IMR-90 (cell line): ENCODE measurements around the gene TNFRSF13B. TPM values are rescaled to one million over a fixed set of nuclear protein-coding genes. Genes with fewer than 3 reads are reported as not detected.

Experiments used
- ATAC-seq: fragments of 200-7000 bp; cut with Tn5 transposase; 2 replicates; pipeline ENCODE4 v1.9.1; 2020; ENCODE audit warnings: low read depth, mild to moderate bottlenecking, moderate library complexity
- BruUV-seq: library from RNA; stranded (reverse); fragments of 400-500 nt; replicated peaks from 2 replicates; lab custom pipeline; 2021; lab: Mats Ljungman, UMichigan
- CTCF ChIA-PET: fragments of 300-600 bp; formaldehyde crosslinking; extraction: SDS; loops from one replicate; lab custom pipeline; 2021; ENCODE audit warnings: antibody characterized with exemption; lab: Yijun Ruan, JAX
- POLR2A ChIA-PET: fragments of 300-600 bp; sonication (Branson Sonifier 250); formaldehyde crosslinking; loops from one replicate; lab custom pipeline; 2022; ENCODE audit warnings: antibody characterized with exemption; ENCODE audit not compliant: unreplicated experiment; lab: Charles Lee
- DNase-seq: peaks from one replicate; pipeline ENCODE4 v3.0.0; 2013
- H2AFZ ChIP-seq: replicated peaks from 2 replicates; pipeline ENCODE3; 2013; ENCODE audit warnings: low read length, mild to moderate bottlenecking; ENCODE audit not compliant: poor library complexity
- H2AK5ac ChIP-seq: 2 replicates; pipeline ENCODE4 v1.6.1; 2013; ENCODE audit warnings: low read depth, low read length, inconsistent platforms
- H2AK9ac ChIP-seq: replicated peaks from 2 replicates; pipeline ENCODE3; 2013; ENCODE audit warnings: mild to moderate bottlenecking, low read depth, low read length, moderate library complexity; ENCODE audit not compliant: poor library complexity
- H2BK120ac ChIP-seq: 2 replicates; pipeline ENCODE4 v1.6.1; 2013; ENCODE audit warnings: low read depth, low read length, inconsistent platforms
- H2BK15ac ChIP-seq: 3 replicates; pipeline ENCODE4 v1.6.1; 2013; ENCODE audit warnings: low read depth, low read length, inconsistent platforms
- H2BK20ac ChIP-seq: 2 replicates; pipeline ENCODE4 v1.6.1; 2013; ENCODE audit warnings: low read depth, mild to moderate bottlenecking, inconsistent platforms, low read length, moderate library complexity
- H2BK5ac ChIP-seq: 2 replicates; pipeline ENCODE4 v1.6.1; 2013; ENCODE audit warnings: mild to moderate bottlenecking, low read depth, low read length, inconsistent platforms; ENCODE audit not compliant: poor library complexity, severe bottlenecking
- H3K14ac ChIP-seq: replicated peaks from 2 replicates; pipeline ENCODE4 v1.6.1; 2013; ENCODE audit warnings: low read depth, low read length, inconsistent platforms
- H3K18ac ChIP-seq: 2 replicates; pipeline ENCODE4 v1.6.1; 2013; ENCODE audit warnings: low read depth, low read length, control low read depth
- H3K23ac ChIP-seq: 2 replicates; pipeline ENCODE4 v1.6.1; 2013; ENCODE audit warnings: low read depth, low read length, inconsistent platforms
- H3K27ac ChIP-seq: 2 replicates; pipeline ENCODE4 v1.5.1; 2013; ENCODE audit warnings: mild to moderate bottlenecking, control low read depth, low read length; ENCODE audit not compliant: insufficient read depth
- H3K27me3 ChIP-seq: 2 replicates; pipeline ENCODE4 v1.6.1; 2013; ENCODE audit warnings: low read length; ENCODE audit not compliant: control insufficient read depth, insufficient read depth
- H3K36me3 ChIP-seq: 2 replicates; pipeline ENCODE4 v1.6.1; 2013; ENCODE audit warnings: low read length, mixed read lengths; ENCODE audit not compliant: control insufficient read depth, insufficient read depth
- H3K4ac ChIP-seq: 2 replicates; pipeline ENCODE4 v1.6.1; 2013; ENCODE audit warnings: low read depth, low read length, inconsistent platforms
- H3K4me1 ChIP-seq: 2 replicates; pipeline ENCODE4 v1.6.1; 2013; ENCODE audit warnings: low read length, mixed read lengths; ENCODE audit not compliant: control insufficient read depth, insufficient read depth
- H3K4me2 ChIP-seq: 2 replicates; pipeline ENCODE4 v1.6.1; 2013; ENCODE audit warnings: low read depth, mild to moderate bottlenecking, control low read depth, low read length, moderate library complexity
- H3K4me3 ChIP-seq: 2 replicates; pipeline ENCODE4 v1.5.1; 2013; ENCODE audit warnings: low read depth, mild to moderate bottlenecking, control low read depth, low read length, moderate library complexity; ENCODE audit not compliant: insufficient read depth
- H3K56ac ChIP-seq: 2 replicates; pipeline ENCODE4 v1.6.1; 2013; ENCODE audit warnings: low read length, inconsistent platforms; ENCODE audit not compliant: insufficient read depth; ENCODE audit errors: extremely low read depth
- H3K79me1 ChIP-seq, 2 experiments: 2 replicates each; pipeline ENCODE4 v1.6.1; 2013; ENCODE audit warnings: low read length in 2 of 2, inconsistent platforms in 1 of 2, low read depth in 1 of 2
- H3K9ac ChIP-seq: 2 replicates; pipeline ENCODE4 v1.6.1; 2013; ENCODE audit warnings: low read depth, low read length, control low read depth
- H3K9me1 ChIP-seq: 2 replicates; pipeline ENCODE4 v1.6.1; 2013; ENCODE audit warnings: low read length, inconsistent platforms; ENCODE audit not compliant: insufficient read depth
- H3K9me3 ChIP-seq: 2 replicates; pipeline ENCODE4 v1.6.1; 2013; ENCODE audit warnings: low read length; ENCODE audit not compliant: control insufficient read depth, insufficient read depth
- H4K20me1 ChIP-seq: 2 replicates; pipeline ENCODE4 v1.6.1; 2013; ENCODE audit warnings: low read length, inconsistent platforms; ENCODE audit not compliant: insufficient read depth
- H4K5ac ChIP-seq: 2 replicates; pipeline ENCODE4 v1.6.1; 2013; ENCODE audit warnings: mild to moderate bottlenecking, low read depth, low read length, control low read depth
- H4K8ac ChIP-seq, 2 experiments: 2 replicates each; pipeline ENCODE4 v1.6.1; 2013; ENCODE audit warnings: low read depth in 2 of 2, low read length in 2 of 2, control low read depth in 1 of 2, inconsistent platforms in 1 of 2
- H4K91ac ChIP-seq: 2 replicates; pipeline ENCODE4 v1.6.1; 2013; ENCODE audit warnings: low read depth, low read length, inconsistent platforms; ENCODE audit not compliant: insufficient read depth
- BHLHE40 ChIP-seq: fragments of 150-350 bp; IDR thresholded peaks from 2 replicates; pipeline ENCODE4 v1.6.1; 2016; ENCODE audit warnings: mild to moderate bottlenecking, low read depth, low read length
- CEBPB ChIP-seq: IDR thresholded peaks from 2 replicates; pipeline ENCODE4 v1.6.1; 2012; ENCODE audit warnings: low read depth, low read length, improper control_type of control experiment
- CHD1 ChIP-seq: IDR thresholded peaks from 2 replicates; pipeline ENCODE4 v1.6.1; 2012; ENCODE audit warnings: low read depth, low read length, improper control_type of control experiment
- FOS ChIP-seq: fragments of 150-350 bp; IDR thresholded peaks from 2 replicates; pipeline ENCODE4 v1.6.1; 2016; ENCODE audit warnings: low read depth, low read length
- MAFK ChIP-seq: IDR thresholded peaks from 2 replicates; pipeline ENCODE4 v1.6.1; 2012; ENCODE audit warnings: low read depth, low read length, improper control_type of control experiment
- MAZ ChIP-seq: IDR thresholded peaks from 2 replicates; pipeline ENCODE4 v1.6.1; 2012; ENCODE audit warnings: low read depth, mild to moderate bottlenecking, low read length, improper control_type of control experiment, moderate library complexity, borderline replicate concordance
- MXI1 ChIP-seq: IDR thresholded peaks from 2 replicates; pipeline ENCODE4 v1.6.1; 2012; ENCODE audit warnings: low read depth, mild to moderate bottlenecking, low read length, moderate library complexity, borderline replicate concordance
- NFE2L2 ChIP-seq: fragments of 150-350 bp; IDR thresholded peaks from 2 replicates; pipeline ENCODE4 v1.6.1; 2016; ENCODE audit warnings: low read depth, mild to moderate bottlenecking, low read length
- POLR2A ChIP-seq: IDR thresholded peaks from 2 replicates; pipeline ENCODE4 v1.6.1; 2012; ENCODE audit warnings: mild to moderate bottlenecking, low read depth, low read length
- RAD21 ChIP-seq: IDR thresholded peaks from 2 replicates; pipeline ENCODE4 v1.6.1; 2012; ENCODE audit warnings: low read length, improper control_type of control experiment
- RCOR1 ChIP-seq: IDR thresholded peaks from 2 replicates; pipeline ENCODE4 v1.6.1; 2012; ENCODE audit warnings: mild to moderate bottlenecking, low read length, improper control_type of control experiment; ENCODE audit not compliant: insufficient replicate concordance
- RFX5 ChIP-seq: IDR thresholded peaks from 2 replicates; pipeline ENCODE4 v1.8.0; 2012; ENCODE audit warnings: low read depth, mild to moderate bottlenecking, low read length, moderate library complexity
- SMC3 ChIP-seq: fragments of 150-350 bp; IDR thresholded peaks from 2 replicates; pipeline ENCODE4 v1.6.1; 2016; ENCODE audit warnings: low read depth, mild to moderate bottlenecking, antibody characterized with exemption, low read length, moderate library complexity
- WGBS, 2 experiments: methylation state at CpG; one replicate each; pipeline versions ENCODE4 v1.1.5 to v1.1.7; 2013; ENCODE audit warnings: missing lambda C conversion rate in 2 of 2; ENCODE audit not compliant: insufficient read length in 1 of 2; ENCODE audit errors: extremely low coverage in 2 of 2; 5-methylcytosine and 5-hydroxymethylcytosine counted together
- dilution Hi-C: fragments of 300-500 bp; cut with HindIII; formaldehyde crosslinking; loops from one replicate; pipeline ENCODE4 v1.14.3; 2018; ENCODE audit warnings: low sequenced_read_pairs; ENCODE audit not compliant: unreplicated experiment
- in situ Hi-C: fragments of 300-500 bp; cut with MboI; formaldehyde crosslinking; loops from 3 replicates; pipeline ENCODE4 v1.14.3; 2019; ENCODE audit warnings: low sequenced_read_pairs, inconsistent platforms, mixed read lengths
- intact Hi-C: fragments of 100-400 bp; cut with micrococcal nuclease; formaldehyde crosslinking; loops from 2 replicates; pipeline ENCODE4 v1.10.0; 2022
- polyA plus RNA-seq, 3 experiments: library from polyadenylated mRNA; depleted of rRNA; stranded (reverse); fragments of >200 nt; gene quantifications; 2 replicates each; pipeline ENCODE4 v1.2.3, GENCODE V29; 2012; ENCODE audit warnings: low replicate concordance in 1 of 3
- total RNA-seq: library from RNA; depleted of rRNA; stranded (reverse); fragments of >200 nt; gene quantifications from 2 replicates; pipeline ENCODE4 v1.2.3, GENCODE V29; 2012
- TF ChIP-seq, protein P1 (sequence below): fragments of 150-350 bp; IDR thresholded peaks from 2 replicates; pipeline ENCODE4 v1.6.1; 2016; ENCODE audit warnings: low read depth, mild to moderate bottlenecking, low read length, moderate library complexity, borderline replicate concordance
- TF ChIP-seq, protein P2 (sequence below): conservative IDR thresholded peaks from 2 replicates; pipeline ENCODE4 v1.5.1; 2012; ENCODE audit warnings: mild to moderate bottlenecking, low read depth, low read length, improper control_type of control experiment
- TF ChIP-seq, protein P3 (sequence below): fragments of 150-350 bp; IDR thresholded peaks from 2 replicates; pipeline ENCODE4 v1.6.1; 2017; ENCODE audit warnings: mild to moderate bottlenecking, antibody characterized with exemption, low read length, low read depth

The TNFRSF13B gene
- total and polyA plus RNA-seq, 2 of the 4 experiments (the other 2 are of a cell fraction): not detected

DNA sequence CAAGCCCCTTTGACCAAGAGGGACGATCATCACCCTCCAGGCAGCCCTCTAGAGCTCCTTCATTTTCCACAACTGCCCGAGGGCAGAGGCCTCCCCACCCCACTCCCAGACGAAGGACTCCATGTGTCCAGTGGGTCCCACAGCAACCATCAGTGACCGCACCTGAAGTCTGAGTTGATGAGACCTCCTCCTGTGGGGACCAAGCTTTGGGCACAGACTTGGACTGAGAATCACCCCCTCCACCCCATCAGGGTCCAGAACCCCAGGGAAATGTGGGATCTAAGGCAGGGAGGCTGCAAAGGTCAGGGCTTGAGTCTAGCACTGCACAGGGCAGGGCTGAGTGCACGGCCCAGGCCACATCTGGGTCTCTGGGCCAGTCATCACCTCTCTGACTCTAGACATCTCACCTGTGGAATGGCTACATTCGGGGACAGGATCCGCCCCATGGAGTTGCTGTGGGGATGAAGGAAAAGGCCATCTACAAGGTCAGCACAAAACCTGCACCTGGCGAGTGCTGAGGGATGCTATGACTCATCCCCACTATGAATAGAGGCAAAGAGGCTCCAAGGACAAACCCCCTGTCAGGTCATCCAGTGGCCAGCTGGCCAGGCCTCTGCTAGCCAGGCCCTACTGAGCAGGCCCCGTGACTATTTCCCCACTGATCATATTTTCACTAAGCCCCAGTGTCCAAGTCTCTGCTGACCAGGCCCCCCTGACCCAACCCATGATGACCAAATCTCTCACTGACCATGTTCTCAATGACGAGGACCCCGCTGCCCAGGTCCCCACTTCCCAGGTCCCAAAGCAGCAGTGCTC lies 38.4 kb downstream of the TNFRSF13B start:
- no peaks in the 10 kb centered on the region for H3K9me3 ChIP-seq
- no peak overlapping the region for H2AK5ac ChIP-seq
- H2AK9ac ChIP-seq: no peak overlapping the region
- H3K4me3 ChIP-seq: no peak overlapping the region
- in situ Hi-C loops: no loop called here
- DNase-seq: no peak
- H3K4me1 ChIP-seq: no peaks in the 10 kb centered on the region
- dilution Hi-C loops: no loop called here
- H3K9ac ChIP-seq: no peak overlapping the region
- H3K36me3 ChIP-seq: no peaks in the 10 kb centered on the region
- no peak overlapping the region for H4K91ac ChIP-seq
- no peak overlapping the region for H3K27ac ChIP-seq
- H3K56ac ChIP-seq: no peak overlapping the region
- H4K20me1 ChIP-seq: no peaks in the 10 kb centered on the region
- H3K79me1 ChIP-seq: no peaks in the 10 kb centered on the region
- 80% methylated on average over 2 of the region's 11 CpGs; no CpG with 5 or more reads in 1 of the 2 experiments for WGBS, 2 experiments
- H2BK15ac ChIP-seq: no peak overlapping the region
- TF ChIP-seq RFX5 (no peak), CHD1 (no peak), FOS (no peak), MXI1 (no peak), RAD21 (no peak), MAZ (no peak), RCOR1 (no peak), MAFK (no peak), CEBPB (no peak), NFE2L2 (no peak), BHLHE40 (no peak), SMC3 (no peak), POLR2A (no peak)
- TF ChIP-seq, protein P1, sequence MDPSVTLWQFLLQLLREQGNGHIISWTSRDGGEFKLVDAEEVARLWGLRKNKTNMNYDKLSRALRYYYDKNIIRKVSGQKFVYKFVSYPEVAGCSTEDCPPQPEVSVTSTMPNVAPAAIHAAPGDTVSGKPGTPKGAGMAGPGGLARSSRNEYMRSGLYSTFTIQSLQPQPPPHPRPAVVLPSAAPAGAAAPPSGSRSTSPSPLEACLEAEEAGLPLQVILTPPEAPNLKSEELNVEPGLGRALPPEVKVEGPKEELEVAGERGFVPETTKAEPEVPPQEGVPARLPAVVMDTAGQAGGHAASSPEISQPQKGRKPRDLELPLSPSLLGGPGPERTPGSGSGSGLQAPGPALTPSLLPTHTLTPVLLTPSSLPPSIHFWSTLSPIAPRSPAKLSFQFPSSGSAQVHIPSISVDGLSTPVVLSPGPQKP: no peak
- TF ChIP-seq, protein P2, sequence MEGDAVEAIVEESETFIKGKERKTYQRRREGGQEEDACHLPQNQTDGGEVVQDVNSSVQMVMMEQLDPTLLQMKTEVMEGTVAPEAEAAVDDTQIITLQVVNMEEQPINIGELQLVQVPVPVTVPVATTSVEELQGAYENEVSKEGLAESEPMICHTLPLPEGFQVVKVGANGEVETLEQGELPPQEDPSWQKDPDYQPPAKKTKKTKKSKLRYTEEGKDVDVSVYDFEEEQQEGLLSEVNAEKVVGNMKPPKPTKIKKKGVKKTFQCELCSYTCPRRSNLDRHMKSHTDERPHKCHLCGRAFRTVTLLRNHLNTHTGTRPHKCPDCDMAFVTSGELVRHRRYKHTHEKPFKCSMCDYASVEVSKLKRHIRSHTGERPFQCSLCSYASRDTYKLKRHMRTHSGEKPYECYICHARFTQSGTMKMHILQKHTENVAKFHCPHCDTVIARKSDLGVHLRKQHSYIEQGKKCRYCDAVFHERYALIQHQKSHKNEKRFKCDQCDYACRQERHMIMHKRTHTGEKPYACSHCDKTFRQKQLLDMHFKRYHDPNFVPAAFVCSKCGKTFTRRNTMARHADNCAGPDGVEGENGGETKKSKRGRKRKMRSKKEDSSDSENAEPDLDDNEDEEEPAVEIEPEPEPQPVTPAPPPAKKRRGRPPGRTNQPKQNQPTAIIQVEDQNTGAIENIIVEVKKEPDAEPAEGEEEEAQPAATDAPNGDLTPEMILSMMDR: no peak
- TF ChIP-seq, protein P3, sequence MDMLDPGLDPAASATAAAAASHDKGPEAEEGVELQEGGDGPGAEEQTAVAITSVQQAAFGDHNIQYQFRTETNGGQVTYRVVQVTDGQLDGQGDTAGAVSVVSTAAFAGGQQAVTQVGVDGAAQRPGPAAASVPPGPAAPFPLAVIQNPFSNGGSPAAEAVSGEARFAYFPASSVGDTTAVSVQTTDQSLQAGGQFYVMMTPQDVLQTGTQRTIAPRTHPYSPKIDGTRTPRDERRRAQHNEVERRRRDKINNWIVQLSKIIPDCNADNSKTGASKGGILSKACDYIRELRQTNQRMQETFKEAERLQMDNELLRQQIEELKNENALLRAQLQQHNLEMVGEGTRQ: no peak
- ChIA-PET POLR2A (no interaction called here), CTCF (no interaction called here)
- no peak overlapping the region for H2BK120ac ChIP-seq
- peaks cover 52% of the 10 kb centered on the region for H3K27me3 ChIP-seq
- H4K5ac ChIP-seq: no peak overlapping the region
- no TSS peak for BruUV-seq
- H3K9me1 ChIP-seq: no peaks in the 10 kb centered on the region
- no peak overlapping the region for H2BK5ac ChIP-seq
- H3K4me2 ChIP-seq: no peak overlapping the region
- H3K23ac ChIP-seq: no peak overlapping the region
- H3K14ac ChIP-seq: no peak overlapping the region
- no peak overlapping the region for H3K18ac ChIP-seq
- ATAC-seq: no peak
- H4K8ac ChIP-seq: no peak overlapping the region
- no peak overlapping the region for H2BK20ac ChIP-seq
- no peak overlapping the region for H3K4ac ChIP-seq
- intact Hi-C loops: no loop called here
- H2AFZ ChIP-seq: no peak overlapping the region
